Activated B cell treated with CpG ODN at 0.5 μM for 24 hours (primary cell): Measurements from ENCODE around the gene MGLL. TPM values are rescaled to one million over a fixed set of nuclear protein-coding genes. Genes with fewer than 3 reads are reported as not detected.
A peak's percentile ranks its signal among the peaks of the same experiment; 100 is the strongest.

Source experiments
- ATAC-seq: fragments of 200-7000 bp; cut with Tn5 transposase; one replicate; pipeline ENCODE4 v1.10.0; 2021; ENCODE audit warnings: low read depth, mild to moderate bottlenecking, moderate library complexity
- CTCF ChIA-PET: fragments of 350-600 bp; sonication (Branson Sonifier 250); formaldehyde crosslinking; loops from one replicate; lab custom pipeline; 2021; ENCODE audit warnings: antibody characterized with exemption; lab: Charles Lee
- POLR2A ChIA-PET: fragments of 350-600 bp; sonication (Branson Sonifier 250); formaldehyde crosslinking; loops from one replicate; lab custom pipeline; 2021; ENCODE audit warnings: antibody characterized with exemption; lab: Charles Lee
- DNase-seq: peaks from one replicate; pipeline ENCODE4 v3.0.0; 2022
- H3K27ac Mint-ChIP-seq: one replicate; pipeline ENCODE4 v1.8.0; 2020; ENCODE audit warnings: mixed read lengths
- H3K27me3 Mint-ChIP-seq: one replicate; pipeline ENCODE4 v1.8.0; 2021; ENCODE audit warnings: mixed read lengths
- H3K36me3 Mint-ChIP-seq: one replicate; pipeline ENCODE4 v1.8.0; 2021; ENCODE audit warnings: low read depth, mixed read lengths
- H3K4me1 Mint-ChIP-seq: one replicate; pipeline ENCODE4 v1.8.0; 2021; ENCODE audit warnings: mixed read lengths
- H3K4me3 Mint-ChIP-seq: one replicate; pipeline ENCODE4 v1.8.0; 2020; ENCODE audit warnings: mild to moderate bottlenecking, mixed read lengths
- H3K9me3 Mint-ChIP-seq: one replicate; pipeline ENCODE4 v1.8.0; 2020; ENCODE audit warnings: mixed read lengths
- CTCF ChIP-seq: fragments of 200-600 bp; IDR thresholded peaks from one replicate; pipeline ENCODE4 v1.8.0; 2022; ENCODE audit warnings: antibody characterized with exemption, mild to moderate bottlenecking
- intact Hi-C: fragments of 100-400 bp; cut with micrococcal nuclease; formaldehyde crosslinking; loops from one replicate; pipeline ENCODE4 v1.15.1; 2024
- total RNA-seq: library from RNA; stranded (reverse); gene quantifications from 2 replicates; pipeline ENCODE4 v1.2.3, GENCODE V29; 2022

Gene MGLL
- total RNA-seq, 1 donor from 2014 or later, result 19.1 TPM

GRCh38 chr3:127673191-127674100 lies 148.9 kb downstream of the MGLL start:
- peaks cover 27% of the 10 kb centered on the region for H3K36me3 Mint-ChIP-seq
- H3K4me1 Mint-ChIP-seq, result peaks cover 20% of the 10 kb centered on the region
- TF ChIP-seq CTCF, result no peak
- ChIA-PET POLR2A (interaction anchor here (0.6 to 2.1 kb wide), 5 partner anchors 16 to 75 kb away, joined by 3 to 7 read pairs (median 3); partner anchors contain the start of gene MCM2), CTCF (interaction anchor here (1.5 kb wide), 1 partner anchor 98 kb away, joined by 3 read pairs; no protein-coding TSS in a partner anchor)
- no peaks in the 10 kb centered on the region for H3K27me3 Mint-ChIP-seq
- peak overlapping the region; percentile 83 for H3K4me3 Mint-ChIP-seq
- H3K27ac Mint-ChIP-seq, result peak overlapping the region; percentile 53
- DNase-seq (peak; percentile 16), ATAC-seq (peak; percentile 55)
- no peaks in the 10 kb centered on the region for H3K9me3 Mint-ChIP-seq
- intact Hi-C loops, result loop anchor here (1.0 to 5.0 kb wide), 8 partner anchors 77 to 1756 kb away; partner anchors contain the start of genes EEFSEC, MGLL and ZXDC

GRCh38 chr3:127672429-127673190 lies 149.7 kb downstream of the MGLL start, which contains the start of gene ABTB1:
Gene ABTB1, plus strand, starts transcription at chr3:127672952. Its CDS starts 74 bp downstream, at chr3:127673026.
- H3K9me3 Mint-ChIP-seq, result no peaks in the 10 kb centered on the region
- H3K36me3 Mint-ChIP-seq, result peaks cover 20% of the 10 kb centered on the region
- H3K4me3 Mint-ChIP-seq, result peak within 1 kb of the TSS; percentile 91
- H3K27ac Mint-ChIP-seq, result peak within 1 kb of the TSS; percentile 93
- ChIA-PET CTCF (interaction anchor here (0.9 kb wide), 1 partner anchor 286 kb away, joined by 3 read pairs; no protein-coding TSS in a partner anchor), POLR2A (interaction anchor here (0.6 to 2.1 kb wide), 15 partner anchors 16 to 1008 kb away, joined by 3 to 12 read pairs (median 4); partner anchors contain the start of genes MCM2 and RUVBL1)
- intact Hi-C loops, result loop anchor here (1.0 to 5.0 kb wide), 14 partner anchors 25 to 1755 kb away; partner anchors contain the start of genes EEFSEC, MCM2, MGLL and SEC61A1
- peak; percentile 85 for ATAC-seq
- TF ChIP-seq CTCF, result no peak
- peak; percentile 79 for DNase-seq
- peaks cover 20% of the 10 kb centered on the region for H3K4me1 Mint-ChIP-seq
- no peaks in the 10 kb centered on the region for H3K27me3 Mint-ChIP-seq

- Mint-ChIP-seq H3K27ac (peak overlapping the region; percentile 93), H3K27me3 (no peaks in the 10 kb centered on the region), H3K9me3 (no peaks in the 10 kb centered on the region), H3K36me3 (peaks cover 13% of the 10 kb centered on the region), H3K4me1 (peaks cover 20% of the 10 kb centered on the region), H3K4me3 (peak overlapping the region; percentile 91)
- peak; percentile 40 for DNase-seq
- CTCF ChIA-PET, result interaction anchor here (0.9 to 1.1 kb wide), 2 partner anchors 97 to 287 kb away, joined by 3 read pairs; no protein-coding TSS in a partner anchor
- POLR2A ChIA-PET, result interaction anchor here (0.6 to 2.1 kb wide), 15 partner anchors 15 to 1009 kb away, joined by 3 to 12 read pairs (median 5); partner anchors contain the start of genes MCM2 and RUVBL1
- ATAC-seq, result peak; percentile 19
- TF ChIP-seq CTCF, result no peak
- intact Hi-C loops, result loop anchor here (1.0 to 5.0 kb wide), 13 partner anchors 26 to 1754 kb away; partner anchors contain the start of genes EEFSEC, MCM2, MGLL and SEC61A1
Measured at GRCh38 chr3:127671523-127672428, 150.5 kb downstream of the MGLL start.

- POLR2A ChIA-PET, result interaction anchor here (1.0 to 1.8 kb wide), 2 partner anchors 41 to 482 kb away, joined by 5 to 8 read pairs; no protein-coding TSS in a partner anchor
- no peak for TF ChIP-seq CTCF
- intact Hi-C loops, result loop anchor here (5.0 kb wide), 4 partner anchors 94 to 1754 kb away; partner anchors contain the start of genes MGLL and ZXDC
- Mint-ChIP-seq H3K27ac (peak overlapping the region; percentile 93), H3K27me3 (no peaks in the 10 kb centered on the region), H3K36me3 (peaks cover 8% of the 10 kb centered on the region), H3K4me1 (peaks cover 20% of the 10 kb centered on the region), H3K4me3 (peak overlapping the region; percentile 91), H3K9me3 (no peaks in the 10 kb centered on the region)
- ATAC-seq (no peak), DNase-seq (no peak)
- CTCF ChIA-PET, result interaction anchor here (1.1 kb wide), 1 partner anchor 96 kb away, joined by 3 read pairs; no protein-coding TSS in a partner anchor
Measured at GRCh38 chr3:127670761-127671522, 151.4 kb downstream of the MGLL start.
